Breast epithelium (tissue), 3 donors: Measurements from ENCODE around the gene ITPR2.

Source experiments
- CTCF ChIP-seq, 3 donors: fragments of 450-650 bp; IDR thresholded peaks; one replicate each; pipeline ENCODE4 v1.5.1; 2016 to 2017; ENCODE audit warnings: antibody characterized with exemption in 3 of 3, mild to moderate bottlenecking in 3 of 3, moderate library complexity in 3 of 3
- POLR2AphosphoS5 ChIP-seq, 3 donors: sonication (generic); formaldehyde crosslinking; IDR thresholded peaks; one replicate each; pipeline ENCODE4 v1.6.1; 2017; ENCODE audit warnings: antibody characterized with exemption in 3 of 3

- TF ChIP-seq CTCF (IDR thresholded peaks at IDR 0.05) (no peak), POLR2AphosphoS5 (IDR thresholded peaks at IDR 0.05) (no peak)
Measured at GRCh38 chr12:26499979-26500640, 332.9 kb downstream of the ITPR2 start.
